Stimulated activated naive CD4-positive, alpha-beta T cell (primary cell): ENCODE measurements around the gene OR10X1.

Source experiments
- DNase-seq, 6 experiments: peaks; one replicate each; lab custom pipeline; 2025; lab: John Stamatoyannopoulos, UW

Gene OR10X1

GRCh38 chr1:158579733-158580132 lies at the start of gene OR10X1:
TSS of gene OR10X1 (minus strand) at chr1:158579899. CDS start at chr1:158579899, 0 bp downstream.
- DNase-seq, result no peak

GRCh38 chr1:158613764-158614163 lies 34.1 kb upstream of the OR10X1 start:
- DNase-seq, result no peak

- DNase-seq, result no peak
These were observed 32.2 kb upstream of the OR10X1 start for GRCh38 chr1:158611916-158612315.

GRCh38 chr1:158607296-158607695 lies 27.6 kb upstream of the OR10X1 start:
- DNase-seq, result no peak

- no peak for DNase-seq
These were observed 25.3 kb upstream of the OR10X1 start, which contains the start of gene OR10Z1 for GRCh38 chr1:158604968-158605367. TSS of gene OR10Z1 (plus strand) at chr1:158605268. CDS start at chr1:158606439, 1,171 bp downstream.

GRCh38 chr1:158600735-158601134 lies 21.0 kb upstream of the OR10X1 start:
- no peak for DNase-seq

GRCh38 chr1:158586942-158587341 lies 7.2 kb upstream of the OR10X1 start:
- DNase-seq, result no peak

GRCh38 chr1:158583962-158584361 lies 4.3 kb upstream of the OR10X1 start:
- DNase-seq, result no peak

- no peak for DNase-seq
These were observed 2.1 kb downstream of the OR10X1 start for GRCh38 chr1:158577561-158577960.

GRCh38 chr1:158572226-158572625 lies 7.5 kb downstream of the OR10X1 start:
- DNase-seq, result no peak

GRCh38 chr1:158570480-158570879 lies 9.2 kb downstream of the OR10X1 start, which contains the start of gene OR6P1:
TSS of gene OR6P1 (minus strand) at chr1:158570580. CDS start at chr1:158563604, 6,976 bp downstream.
- no peak for DNase-seq

- no peak for DNase-seq
These were observed 15.1 kb downstream of the OR10X1 start for GRCh38 chr1:158564608-158565007.

GRCh38 chr1:158563853-158564252 lies 15.8 kb downstream of the OR10X1 start:
- no peak for DNase-seq

- DNase-seq, result no peak
These were observed 20.0 kb downstream of the OR10X1 start for GRCh38 chr1:158559696-158560095.

GRCh38 chr1:158554352-158554751 lies 25.3 kb downstream of the OR10X1 start, which contains the start of gene OR6Y1:
TSS of gene OR6Y1 (minus strand) at chr1:158554405. CDS start at chr1:158548105, 6,300 bp downstream.
- no peak for DNase-seq

GRCh38 chr1:158552296-158552695 lies 27.4 kb downstream of the OR10X1 start:
- no peak for DNase-seq

- no peak for DNase-seq
These were observed 32.2 kb downstream of the OR10X1 start for GRCh38 chr1:158547533-158547932.

- DNase-seq, result no peak
These were observed 42.1 kb downstream of the OR10X1 start for GRCh38 chr1:158537609-158538008.

GRCh38 chr1:158534496-158534895 lies 45.2 kb downstream of the OR10X1 start:
- DNase-seq, result no peak
